ENCODE results near the gene TNFAIP6. TPM values are rescaled to one million over a fixed set of nuclear protein-coding genes. Genes with fewer than 3 reads are reported as not detected.

The TNFAIP6 gene
- polyA plus RNA-seq, 1 donor from 2014 or later: not detected

GRCh38 chr2:151358166-151358970 lies 976 bp downstream of the TNFAIP6 start:
- H3K27ac ChIP-seq (ENCODE audit: low read length): no peak overlapping the region
- H3K36me3 ChIP-seq (ENCODE audit: insufficient read depth, low read length): no peaks in the 10 kb centered on the region
- no peaks in the 10 kb centered on the region for H3K9me3 ChIP-seq (ENCODE audit: low read length)
- no peaks in the 10 kb centered on the region for H4K20me1 ChIP-seq (ENCODE audit: insufficient read depth)
- H3K79me2 ChIP-seq (replicated peaks; ENCODE audit: insufficient read depth, low read length): no peaks in the 10 kb centered on the region
- no peaks in the 10 kb centered on the region for H3K27me3 ChIP-seq (ENCODE audit: insufficient read depth, low read depth, low read length)
- TF ChIP-seq CTCF (IDR thresholded peaks at IDR 0.05; ENCODE audit: poor library complexity, severe bottlenecking) (no peak), SMC3 (conservative IDR thresholded peaks at IDR 0.05; ENCODE audit: poor library complexity) (no peak), MXI1 (conservative IDR thresholded peaks at IDR 0.05; ENCODE audit: poor library complexity, severe bottlenecking) (no peak), POLR2AphosphoS5 (IDR thresholded peaks at IDR 0.05) (no peak), RAD21 (conservative IDR thresholded peaks at IDR 0.05) (no peak), EZH2 (IDR thresholded peaks at IDR 0.05; ENCODE audit: borderline replicate concordance, insufficient read depth, low read length, poor library complexity, severe bottlenecking) (no peak), EP300 (conservative IDR thresholded peaks at IDR 0.05; ENCODE audit: poor library complexity, severe bottlenecking) (no peak), TAF1 (IDR thresholded peaks at IDR 0.05; ENCODE audit: low read depth) (no peak)
- TF ChIP-seq, protein P1, sequence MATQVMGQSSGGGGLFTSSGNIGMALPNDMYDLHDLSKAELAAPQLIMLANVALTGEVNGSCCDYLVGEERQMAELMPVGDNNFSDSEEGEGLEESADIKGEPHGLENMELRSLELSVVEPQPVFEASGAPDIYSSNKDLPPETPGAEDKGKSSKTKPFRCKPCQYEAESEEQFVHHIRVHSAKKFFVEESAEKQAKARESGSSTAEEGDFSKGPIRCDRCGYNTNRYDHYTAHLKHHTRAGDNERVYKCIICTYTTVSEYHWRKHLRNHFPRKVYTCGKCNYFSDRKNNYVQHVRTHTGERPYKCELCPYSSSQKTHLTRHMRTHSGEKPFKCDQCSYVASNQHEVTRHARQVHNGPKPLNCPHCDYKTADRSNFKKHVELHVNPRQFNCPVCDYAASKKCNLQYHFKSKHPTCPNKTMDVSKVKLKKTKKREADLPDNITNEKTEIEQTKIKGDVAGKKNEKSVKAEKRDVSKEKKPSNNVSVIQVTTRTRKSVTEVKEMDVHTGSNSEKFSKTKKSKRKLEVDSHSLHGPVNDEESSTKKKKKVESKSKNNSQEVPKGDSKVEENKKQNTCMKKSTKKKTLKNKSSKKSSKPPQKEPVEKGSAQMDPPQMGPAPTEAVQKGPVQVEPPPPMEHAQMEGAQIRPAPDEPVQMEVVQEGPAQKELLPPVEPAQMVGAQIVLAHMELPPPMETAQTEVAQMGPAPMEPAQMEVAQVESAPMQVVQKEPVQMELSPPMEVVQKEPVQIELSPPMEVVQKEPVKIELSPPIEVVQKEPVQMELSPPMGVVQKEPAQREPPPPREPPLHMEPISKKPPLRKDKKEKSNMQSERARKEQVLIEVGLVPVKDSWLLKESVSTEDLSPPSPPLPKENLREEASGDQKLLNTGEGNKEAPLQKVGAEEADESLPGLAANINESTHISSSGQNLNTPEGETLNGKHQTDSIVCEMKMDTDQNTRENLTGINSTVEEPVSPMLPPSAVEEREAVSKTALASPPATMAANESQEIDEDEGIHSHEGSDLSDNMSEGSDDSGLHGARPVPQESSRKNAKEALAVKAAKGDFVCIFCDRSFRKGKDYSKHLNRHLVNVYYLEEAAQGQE (IDR thresholded peaks at IDR 0.05; ENCODE audit: borderline replicate concordance): no peak
- H3K4me2 ChIP-seq (ENCODE audit: low read length): no peak overlapping the region
- H2AFZ ChIP-seq (ENCODE audit: low read depth, low read length): no peak overlapping the region
- H3F3A ChIP-seq (ENCODE audit: insufficient read depth, low read length, poor library complexity, severe bottlenecking): no peaks in the 10 kb centered on the region
- H3K4me3 ChIP-seq (ENCODE audit: low read length): no peak overlapping the region
- no peaks in the 10 kb centered on the region for H3K9me2 ChIP-seq (ENCODE audit: insufficient read depth, low read length)
- H3K9ac ChIP-seq (ENCODE audit: low read length): no peak overlapping the region

DNA sequence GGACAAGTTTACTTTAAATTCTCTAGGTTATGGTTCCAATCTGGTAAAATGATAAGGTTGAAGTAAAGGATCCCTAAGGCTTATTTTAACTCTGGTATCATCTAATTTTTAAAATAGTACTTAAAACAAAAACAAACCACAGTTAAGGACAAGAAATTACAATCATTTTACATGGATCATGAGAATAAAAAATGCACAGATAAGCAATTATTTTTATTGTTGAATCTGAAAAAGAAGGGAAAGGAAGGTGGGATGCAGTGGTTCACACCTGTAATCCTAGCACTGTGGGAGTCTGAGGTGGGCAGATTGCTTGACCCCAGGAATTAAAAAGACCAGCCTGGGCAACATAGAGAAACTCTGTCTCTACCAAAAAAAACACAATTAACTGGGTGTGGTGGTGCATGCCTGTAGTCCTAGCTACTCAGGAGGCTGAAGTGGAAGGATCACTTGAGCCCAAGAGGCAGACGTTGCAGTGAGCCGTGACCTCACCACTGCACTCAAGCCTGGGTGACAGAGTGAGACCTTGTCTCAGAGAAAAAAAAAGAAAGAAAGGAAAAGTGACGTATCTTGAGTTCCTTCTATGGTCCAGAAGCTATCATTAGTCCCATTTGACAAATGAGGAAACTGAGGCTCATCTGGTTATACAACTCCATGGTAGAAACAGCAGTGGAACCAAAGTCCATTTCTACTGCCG lies 2.5 kb downstream of the TNFAIP6 start:
- no peak overlapping the region for H3K4me3 ChIP-seq (ENCODE audit: low read length)
- H3K27ac ChIP-seq (ENCODE audit: low read length): no peak overlapping the region
- no peaks in the 10 kb centered on the region for H3F3A ChIP-seq (ENCODE audit: insufficient read depth, low read length, poor library complexity, severe bottlenecking)
- H3K9me2 ChIP-seq (ENCODE audit: insufficient read depth, low read length): no peaks in the 10 kb centered on the region
- H3K79me2 ChIP-seq (replicated peaks; ENCODE audit: insufficient read depth, low read length): no peaks in the 10 kb centered on the region
- H3K36me3 ChIP-seq (ENCODE audit: insufficient read depth, low read length): no peaks in the 10 kb centered on the region
- H3K9ac ChIP-seq (ENCODE audit: low read length): no peak overlapping the region
- H3K27me3 ChIP-seq (ENCODE audit: insufficient read depth, low read depth, low read length): no peaks in the 10 kb centered on the region
- no peak for TF ChIP-seq CTCF (IDR thresholded peaks at IDR 0.05; ENCODE audit: poor library complexity, severe bottlenecking)
- no peak for TF ChIP-seq EP300 (conservative IDR thresholded peaks at IDR 0.05; ENCODE audit: poor library complexity, severe bottlenecking)
- TF ChIP-seq RAD21 (conservative IDR thresholded peaks at IDR 0.05): no peak
- TF ChIP-seq SMC3 (conservative IDR thresholded peaks at IDR 0.05; ENCODE audit: poor library complexity): no peak
- TF ChIP-seq EZH2 (IDR thresholded peaks at IDR 0.05; ENCODE audit: borderline replicate concordance, insufficient read depth, low read length, poor library complexity, severe bottlenecking): no peak
- no peak for TF ChIP-seq MXI1 (conservative IDR thresholded peaks at IDR 0.05; ENCODE audit: poor library complexity, severe bottlenecking)
- TF ChIP-seq, protein P1 (IDR thresholded peaks at IDR 0.05; ENCODE audit: borderline replicate concordance): no peak
- TF ChIP-seq POLR2AphosphoS5 (IDR thresholded peaks at IDR 0.05): no peak
- no peak for TF ChIP-seq TAF1 (IDR thresholded peaks at IDR 0.05; ENCODE audit: low read depth)
- no peak overlapping the region for H3K4me2 ChIP-seq (ENCODE audit: low read length)
- no peak overlapping the region for H2AFZ ChIP-seq (ENCODE audit: low read depth, low read length)
- no peaks in the 10 kb centered on the region for H3K9me3 ChIP-seq (ENCODE audit: low read length)
- no peaks in the 10 kb centered on the region for H4K20me1 ChIP-seq (ENCODE audit: insufficient read depth)

All from neural cell (in vitro differentiated cells).